HUES6 (cell line): ENCODE data around the gene POLRMT.

Experiments
- H3K27ac ChIP-seq: 2 replicates; pipeline ENCODE4 v1.7.0; 2013; ENCODE audit warnings: low read depth, mild to moderate bottlenecking, low read length, inconsistent platforms
- H3K27me3 ChIP-seq: 2 replicates; pipeline ENCODE4 v1.6.1; 2013; ENCODE audit warnings: low read length; ENCODE audit not compliant: control insufficient read depth, insufficient read depth
- H3K36me3 ChIP-seq: 2 replicates; pipeline ENCODE4 v1.6.1; 2013; ENCODE audit warnings: low read length; ENCODE audit not compliant: control insufficient read depth, insufficient read depth
- H3K4me1 ChIP-seq: 2 replicates; pipeline ENCODE4 v1.6.1; 2013; ENCODE audit warnings: low read length; ENCODE audit not compliant: control insufficient read depth, insufficient read depth
- H3K4me3 ChIP-seq: 2 replicates; pipeline ENCODE4 v1.5.1; 2013; ENCODE audit warnings: low read depth, low read length
- H3K9ac ChIP-seq: one replicate; pipeline ENCODE4 v1.6.1; 2013; ENCODE audit warnings: mild to moderate bottlenecking, low read length
- H3K9me3 ChIP-seq: 2 replicates; pipeline ENCODE4 v1.6.1; 2013; ENCODE audit warnings: low read depth, low read length; ENCODE audit not compliant: control insufficient read depth, insufficient read depth

The POLRMT gene

GRCh38 chr19:577439-578392 is 55.6 kb downstream of the POLRMT start:
- H3K4me1 ChIP-seq = peaks cover 21% of the 10 kb centered on the region
- no peak overlapping the region for H3K4me3 ChIP-seq
- no peaks in the 10 kb centered on the region for H3K9me3 ChIP-seq
- H3K36me3 ChIP-seq = peaks cover 53% of the 10 kb centered on the region
- H3K27me3 ChIP-seq = no peaks in the 10 kb centered on the region
- no peak overlapping the region for H3K27ac ChIP-seq
- no peak overlapping the region for H3K9ac ChIP-seq

- H3K4me3 ChIP-seq = no peak overlapping the region
- H3K4me1 ChIP-seq = peaks cover 21% of the 10 kb centered on the region
- no peak overlapping the region for H3K9ac ChIP-seq
- H3K27me3 ChIP-seq = no peaks in the 10 kb centered on the region
- H3K9me3 ChIP-seq = no peaks in the 10 kb centered on the region
- H3K36me3 ChIP-seq = peaks cover 49% of the 10 kb centered on the region
- no peak overlapping the region for H3K27ac ChIP-seq
These were observed 56.4 kb downstream of the POLRMT start for GRCh38 chr19:576768-577438.

GRCh38 chr19:575527-576506 is 57.5 kb downstream of the POLRMT start:
- no peaks in the 10 kb centered on the region for H3K27me3 ChIP-seq
- H3K36me3 ChIP-seq = peaks cover 40% of the 10 kb centered on the region
- no peak overlapping the region for H3K27ac ChIP-seq
- no peak overlapping the region for H3K9ac ChIP-seq
- peaks cover 21% of the 10 kb centered on the region for H3K4me1 ChIP-seq
- H3K9me3 ChIP-seq = no peaks in the 10 kb centered on the region
- peak overlapping the region; percentile 56; the same call in 1 of the 2 replicates for H3K4me3 ChIP-seq

- Histone ChIP-seq H3K36me3 (peaks cover 33% of the 10 kb centered on the region), H3K27ac (peak overlapping the region; percentile 46; the same call in 1 of the 2 replicates), H3K9ac (peak overlapping the region; percentile 54), H3K27me3 (no peaks in the 10 kb centered on the region), H3K9me3 (peaks cover under 1% of the 10 kb centered on the region; the same call in 1 of the 2 replicates), H3K4me1 (peaks cover 21% of the 10 kb centered on the region), H3K4me3 (peak overlapping the region; percentile 56)
These were observed 58.4 kb downstream of the POLRMT start for GRCh38 chr19:574658-575526.

- Histone ChIP-seq H3K36me3 (peaks cover 22% of the 10 kb centered on the region), H3K9me3 (peaks cover 4% of the 10 kb centered on the region; the same call in 1 of the 2 replicates), H3K9ac (peak overlapping the region; percentile 91), H3K4me1 (peaks cover 21% of the 10 kb centered on the region), H3K27ac (peak overlapping the region; percentile 96), H3K27me3 (no peaks in the 10 kb centered on the region), H3K4me3 (peak overlapping the region; percentile 100)
These were observed 59.9 kb downstream of the POLRMT start for GRCh38 chr19:573519-573825.

- Histone ChIP-seq H3K36me3 (peaks cover 17% of the 10 kb centered on the region), H3K9me3 (peaks cover 4% of the 10 kb centered on the region; the same call in 1 of the 2 replicates), H3K4me1 (peaks cover 21% of the 10 kb centered on the region), H3K27ac (peak overlapping the region; percentile 96), H3K27me3 (no peaks in the 10 kb centered on the region), H3K9ac (peak overlapping the region; percentile 91), H3K4me3 (peak overlapping the region; percentile 100)
These were observed 60.4 kb downstream of the POLRMT start for GRCh38 chr19:572743-573518.

GRCh38 chr19:572140-572742 is 61.1 kb downstream of the POLRMT start, which contains the start of gene BSG:
BSG (plus strand) TSS chr19:572596; CDS start chr19:572635, 39 bp downstream.
- Histone ChIP-seq H3K27ac (peak within 1 kb of the TSS; percentile 96), H3K36me3 (peaks cover 10% of the 10 kb centered on the region), H3K9me3 (peaks cover 4% of the 10 kb centered on the region; the same call in 1 of the 2 replicates), H3K4me3 (peak within 1 kb of the TSS; percentile 100), H3K27me3 (no peaks in the 10 kb centered on the region), H3K9ac (peak within 1 kb of the TSS; percentile 91), H3K4me1 (peaks cover 21% of the 10 kb centered on the region)

- no peaks in the 10 kb centered on the region for H3K27me3 ChIP-seq
- peaks cover 4% of the 10 kb centered on the region; the same call in 1 of the 2 replicates for H3K9me3 ChIP-seq
- peak overlapping the region; percentile 100 for H3K4me3 ChIP-seq
- peaks cover 16% of the 10 kb centered on the region for H3K4me1 ChIP-seq
- H3K27ac ChIP-seq = peak overlapping the region; percentile 55; the same call in 1 of the 2 replicates
- peaks cover 5% of the 10 kb centered on the region; the same call in 1 of the 2 replicates for H3K36me3 ChIP-seq
- peak overlapping the region; percentile 75 for H3K9ac ChIP-seq
These were observed 61.8 kb downstream of the POLRMT start for GRCh38 chr19:571566-571974.
